SK-N-MC (cell line): Measurements from ENCODE around the gene PREP.

Experiments
- DNase-seq: peaks from one replicate; pipeline ENCODE4 v3.0.0-alpha.2; 2011; ENCODE audit warnings: low read depth, low spot score
- H3K27ac ChIP-seq: fragments of 200-600 bp; sonication (generic); 2 replicates; pipeline ENCODE4 v1.5.1; 2016; ENCODE audit warnings: mixed run types
- H3K36me3 ChIP-seq: fragments of 200-600 bp; sonication (generic); 2 replicates; pipeline ENCODE4 v1.6.1; 2017; ENCODE audit warnings: antibody characterized with exemption, low read length, mixed read lengths; ENCODE audit not compliant: insufficient read depth
- H3K4me3 ChIP-seq: fragments of 200-600 bp; sonication (generic); 2 replicates; pipeline ENCODE4 v1.5.1; 2016
- H3K9ac ChIP-seq: fragments of 200-600 bp; sonication (generic); 2 replicates; pipeline ENCODE4 v1.8.0; 2017; ENCODE audit warnings: mixed run types, mixed read lengths; ENCODE audit not compliant: insufficient read length
- H3K9me3 ChIP-seq: fragments of 200-600 bp; sonication (generic); 2 replicates; pipeline ENCODE4 v1.6.1; 2017; ENCODE audit warnings: low read depth, mild to moderate bottlenecking, antibody characterized with exemption, low read length, moderate library complexity, mixed read lengths
- EZH2 ChIP-seq: fragments of 200-600 bp; sonication (generic); IDR thresholded peaks from one replicate; pipeline ENCODE4 v1.6.1; 2017; ENCODE audit warnings: antibody characterized with exemption
- FOXP2 ChIP-seq: optimal IDR thresholded peaks from 2 replicates; pipeline ENCODE3; 2011; ENCODE audit warnings: mild to moderate bottlenecking, moderate library complexity; ENCODE audit not compliant: insufficient read depth; ENCODE audit errors: extremely low read length, control extremely low read depth
- POLR2AphosphoS5 ChIP-seq: IDR thresholded peaks from 2 replicates; pipeline ENCODE4 v1.6.1; 2012; ENCODE audit warnings: mild to moderate bottlenecking, low read depth, low read length, borderline replicate concordance

Gene PREP

DNA sequence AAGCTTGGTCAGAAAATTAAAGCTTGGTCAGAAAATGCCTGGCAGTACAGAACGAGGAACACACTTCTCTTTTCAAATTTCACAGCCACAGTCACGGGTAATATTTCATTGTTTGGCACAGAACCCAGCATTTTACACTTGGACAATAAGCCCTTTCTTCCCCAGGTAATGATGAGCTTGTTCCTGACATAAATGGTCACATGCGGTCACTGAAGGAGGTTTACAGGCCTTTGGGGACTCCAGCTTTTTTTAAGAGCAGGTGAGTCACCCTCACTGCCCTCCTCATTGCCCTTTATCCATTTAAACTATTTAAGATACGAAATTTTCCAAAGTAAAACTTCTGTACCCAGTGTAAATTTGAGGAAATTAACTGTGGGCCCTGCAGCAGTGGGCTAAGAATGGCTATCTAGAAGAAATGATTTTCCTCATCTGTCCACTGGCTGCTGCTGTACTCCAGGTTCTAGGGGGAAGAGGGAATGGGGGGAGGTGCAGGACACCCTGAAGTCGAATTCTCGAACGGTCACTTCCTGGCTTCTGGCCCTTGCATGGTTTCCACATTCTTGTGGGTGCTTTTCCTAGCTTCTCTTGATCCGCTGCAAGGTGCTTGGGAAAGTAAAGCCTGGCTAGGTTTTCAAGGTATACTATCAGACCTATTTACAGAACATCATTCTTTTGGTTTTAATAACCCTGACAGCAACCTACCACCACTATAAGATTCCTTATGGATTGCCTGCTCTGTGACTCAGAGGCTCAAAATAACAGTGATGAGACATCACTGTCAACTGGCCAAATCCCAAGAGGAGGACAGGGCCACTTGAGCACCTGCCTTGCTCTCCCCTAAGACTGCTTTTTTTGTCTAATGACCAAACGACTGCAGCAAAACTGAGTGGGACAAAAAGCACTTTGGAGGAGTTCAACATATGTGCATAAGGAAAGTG is 75.8 kb downstream of the PREP start:
- no peak overlapping the region for H3K4me3 ChIP-seq
- H3K9me3 ChIP-seq = no peaks in the 10 kb centered on the region
- no peak overlapping the region for H3K9ac ChIP-seq
- no peak overlapping the region for H3K27ac ChIP-seq
- H3K36me3 ChIP-seq = peaks cover 28% of the 10 kb centered on the region; the same call in 1 of the 2 replicates
- TF ChIP-seq FOXP2 = no peak
- TF ChIP-seq POLR2AphosphoS5 = no peak
- TF ChIP-seq EZH2 = no peak
- no peak for DNase-seq

DNA sequence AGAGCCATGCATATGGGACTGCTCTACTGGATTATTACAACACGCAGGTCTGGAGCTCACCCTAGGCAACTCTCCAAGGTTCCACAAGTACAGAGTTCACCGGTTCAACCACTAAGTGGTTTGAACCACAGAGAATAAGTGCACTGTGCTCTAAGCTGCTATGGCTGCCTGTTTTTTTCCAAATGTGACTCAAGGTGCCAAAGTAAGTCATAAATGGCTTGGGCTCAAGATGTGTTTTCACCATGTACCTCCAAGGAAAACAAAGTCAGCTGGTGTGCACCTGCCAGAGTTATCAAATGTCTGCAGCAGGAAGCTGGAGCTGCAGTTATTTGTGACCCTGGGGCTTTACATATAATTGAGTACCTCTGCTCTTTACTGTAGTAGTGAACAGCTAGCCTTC is 76.7 kb downstream of the PREP start:
- H3K4me3 ChIP-seq = no peak overlapping the region
- TF ChIP-seq FOXP2 (no peak), POLR2AphosphoS5 (no peak), EZH2 (no peak)
- peaks cover 21% of the 10 kb centered on the region; the same call in 1 of the 2 replicates for H3K36me3 ChIP-seq
- H3K9me3 ChIP-seq = no peaks in the 10 kb centered on the region
- DNase-seq = no peak
- no peak overlapping the region for H3K9ac ChIP-seq
- H3K27ac ChIP-seq = no peak overlapping the region

DNA sequence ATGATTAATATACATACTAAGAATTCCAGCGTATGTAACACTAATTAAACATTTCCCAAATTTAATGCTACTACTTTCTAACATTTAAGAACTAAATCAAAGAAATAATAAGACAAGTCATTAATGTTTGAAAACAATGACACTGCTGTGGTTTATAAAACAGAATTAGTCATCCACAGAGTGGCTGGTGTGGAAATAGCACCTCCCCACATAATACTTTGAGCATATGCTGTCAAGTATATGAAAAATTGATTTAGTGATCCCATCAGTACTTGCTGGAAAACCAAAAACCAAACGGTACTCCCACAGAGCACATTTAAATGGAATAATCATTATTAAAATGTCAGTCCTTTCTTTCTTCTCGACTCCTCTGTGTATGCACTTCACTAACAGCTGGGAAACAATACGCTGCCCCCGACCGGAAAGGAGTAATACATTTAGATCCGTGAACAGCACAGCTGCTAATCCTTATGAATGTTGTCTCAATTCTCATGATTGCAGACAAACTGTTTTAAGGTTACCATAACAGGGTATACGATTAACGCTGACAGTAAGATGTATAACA is 78.4 kb downstream of the PREP start:
- no peak overlapping the region for H3K9ac ChIP-seq
- no peak overlapping the region for H3K4me3 ChIP-seq
- H3K27ac ChIP-seq = no peak overlapping the region
- DNase-seq = no peak
- peaks cover 21% of the 10 kb centered on the region; the same call in 1 of the 2 replicates for H3K36me3 ChIP-seq
- no peaks in the 10 kb centered on the region for H3K9me3 ChIP-seq
- TF ChIP-seq POLR2AphosphoS5 (no peak), FOXP2 (no peak), EZH2 (no peak)

DNA sequence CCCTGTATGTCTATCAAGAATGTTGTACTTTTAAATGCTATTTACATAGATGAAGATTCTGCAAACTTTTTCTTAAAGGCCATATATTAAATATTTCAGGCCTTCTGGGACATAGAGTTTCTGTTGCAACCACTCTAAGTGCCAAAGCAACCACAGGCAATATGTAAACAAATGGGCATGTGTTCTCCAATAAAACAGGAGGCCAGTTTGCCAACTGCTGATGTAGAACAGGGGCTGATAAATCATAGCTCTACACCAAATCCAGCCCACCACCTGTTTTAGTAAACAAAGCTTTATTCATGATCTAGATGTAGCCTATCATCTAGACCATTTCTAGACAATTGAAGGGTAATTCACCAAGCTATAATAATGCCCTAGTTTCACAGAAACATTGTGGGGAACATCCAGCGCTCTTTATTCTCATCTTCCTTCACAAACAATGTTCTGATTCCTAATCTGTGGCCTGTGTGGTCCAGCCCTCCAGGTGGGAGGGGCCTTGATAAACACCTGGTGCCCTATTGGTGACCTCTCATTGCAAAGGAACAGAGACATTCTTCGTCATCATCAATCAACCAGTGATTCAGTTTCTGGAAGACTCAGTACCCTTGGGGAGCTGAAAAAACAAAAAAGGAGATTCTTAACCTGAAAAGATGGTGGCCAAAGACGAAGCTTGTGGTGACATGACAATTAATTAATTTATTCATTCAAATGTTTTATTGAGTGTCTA is 80.2 kb downstream of the PREP start:
- no peak for TF ChIP-seq EZH2
- no peak for TF ChIP-seq POLR2AphosphoS5
- no peak for TF ChIP-seq FOXP2
- no peak for DNase-seq
- Histone ChIP-seq H3K27ac (no peak overlapping the region), H3K9ac (no peak overlapping the region), H3K36me3 (peaks cover 14% of the 10 kb centered on the region; the same call in 1 of the 2 replicates), H3K9me3 (no peaks in the 10 kb centered on the region), H3K4me3 (no peak overlapping the region)

DNA sequence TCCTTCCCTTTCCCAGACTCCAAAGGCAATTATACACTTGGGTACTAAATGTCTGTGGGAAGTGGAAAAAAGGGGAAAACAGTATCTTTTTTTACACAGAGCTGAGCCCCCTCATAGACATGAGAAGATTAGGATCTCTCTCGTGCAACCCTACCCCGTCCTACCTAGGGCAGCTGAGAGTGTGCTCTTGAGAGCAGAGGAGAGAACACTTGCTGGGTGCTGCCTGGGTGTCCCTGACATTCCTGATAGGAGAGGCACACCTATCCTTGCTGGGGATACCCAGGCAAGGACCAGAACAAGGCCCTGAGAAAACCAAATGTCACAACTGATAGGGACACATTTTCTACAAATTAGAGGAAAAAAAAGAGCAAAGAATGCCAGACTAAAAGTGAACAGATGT is 81.2 kb downstream of the PREP start:
- no peak overlapping the region for H3K9ac ChIP-seq
- TF ChIP-seq EZH2 (no peak), POLR2AphosphoS5 (no peak), FOXP2 (no peak)
- no peak overlapping the region for H3K4me3 ChIP-seq
- H3K9me3 ChIP-seq = no peaks in the 10 kb centered on the region
- peaks cover 14% of the 10 kb centered on the region; the same call in 1 of the 2 replicates for H3K36me3 ChIP-seq
- no peak for DNase-seq
- no peak overlapping the region for H3K27ac ChIP-seq

DNA sequence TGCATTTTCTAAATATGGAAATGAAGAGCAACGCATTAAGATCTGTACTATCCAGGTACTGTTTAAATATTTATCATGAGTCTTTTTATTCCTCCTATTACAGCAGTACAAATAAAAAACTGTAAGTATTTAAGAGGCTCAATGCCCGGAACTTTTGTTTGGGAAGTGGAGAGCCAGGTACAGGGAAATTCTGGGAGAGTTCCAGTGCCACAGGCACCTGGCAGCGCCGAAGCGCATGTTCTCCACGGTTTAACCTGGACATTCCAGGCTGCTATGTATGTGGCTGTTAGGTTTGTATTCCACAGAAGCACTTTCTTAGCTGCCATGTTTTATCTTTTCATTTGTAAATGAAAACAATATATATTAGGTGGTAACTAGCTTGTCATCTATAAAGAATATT is 81.7 kb downstream of the PREP start:
- H3K36me3 ChIP-seq = peaks cover 14% of the 10 kb centered on the region; the same call in 1 of the 2 replicates
- H3K9me3 ChIP-seq = no peaks in the 10 kb centered on the region
- no peak overlapping the region for H3K9ac ChIP-seq
- TF ChIP-seq POLR2AphosphoS5 (no peak), FOXP2 (no peak), EZH2 (no peak)
- no peak overlapping the region for H3K4me3 ChIP-seq
- no peak overlapping the region for H3K27ac ChIP-seq
- no peak for DNase-seq

DNA sequence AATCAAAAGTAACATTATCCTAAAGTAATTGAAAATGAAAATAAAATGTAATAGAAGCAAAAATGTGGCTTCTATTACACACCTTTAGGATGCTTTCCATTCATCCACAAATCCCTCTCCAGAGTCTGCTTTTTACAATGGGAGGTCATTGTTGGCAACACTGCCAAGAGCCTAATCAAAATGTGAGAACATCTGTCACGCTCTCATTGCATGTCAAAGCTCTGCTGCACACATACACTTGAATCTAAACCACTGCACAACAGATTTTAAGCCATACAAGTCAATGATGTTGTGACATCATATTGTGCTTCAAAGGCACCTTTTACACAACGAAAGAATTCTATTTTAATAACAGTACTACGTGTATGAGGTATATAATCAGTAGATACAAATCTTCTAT is 82.1 kb downstream of the PREP start:
- Histone ChIP-seq H3K36me3 (peaks cover 14% of the 10 kb centered on the region; the same call in 1 of the 2 replicates), H3K4me3 (no peak overlapping the region), H3K9me3 (no peaks in the 10 kb centered on the region), H3K27ac (no peak overlapping the region), H3K9ac (no peak overlapping the region)
- TF ChIP-seq POLR2AphosphoS5 (no peak), EZH2 (no peak), FOXP2 (no peak)
- DNase-seq = no peak

DNA sequence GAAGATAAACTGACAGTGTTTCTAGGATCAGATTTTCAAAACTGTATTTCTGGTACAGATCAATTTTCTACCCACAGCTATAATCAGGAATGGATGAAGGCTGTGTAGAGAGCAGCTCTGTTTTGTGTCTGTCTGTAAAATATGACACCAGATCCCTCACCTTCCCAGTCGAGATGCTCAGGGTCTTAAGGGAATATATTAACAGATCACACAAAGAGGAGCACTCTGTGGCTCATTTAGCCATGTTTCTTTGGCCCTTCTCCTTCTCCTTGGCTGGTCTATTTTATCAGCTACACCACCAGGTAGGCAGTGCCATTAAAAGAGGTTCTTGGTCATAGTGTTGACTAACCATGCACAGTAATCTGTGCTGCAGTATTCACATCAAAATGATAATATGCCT is 82.6 kb downstream of the PREP start:
- H3K36me3 ChIP-seq = peaks cover 14% of the 10 kb centered on the region; the same call in 1 of the 2 replicates
- H3K9me3 ChIP-seq = no peaks in the 10 kb centered on the region
- no peak overlapping the region for H3K9ac ChIP-seq
- no peak overlapping the region for H3K4me3 ChIP-seq
- no peak overlapping the region for H3K27ac ChIP-seq
- TF ChIP-seq EZH2 = no peak
- no peak for TF ChIP-seq POLR2AphosphoS5
- TF ChIP-seq FOXP2 = no peak
- DNase-seq = no peak
